NCI-H748 treated with DMSO at 0.1 percent for 48 hours (cell line): ENCODE results near the gene ABCB10.
"Not testable (repeated sequence)": the region's sequence is repeated elsewhere in the genome, so short reads cannot be mapped to it uniquely, and the experiment has no call there.

ENCODE experiments used
- DNase-seq: peaks from one replicate; lab custom pipeline; 2025; lab: John Stamatoyannopoulos, UW

The ABCB10 gene

DNA sequence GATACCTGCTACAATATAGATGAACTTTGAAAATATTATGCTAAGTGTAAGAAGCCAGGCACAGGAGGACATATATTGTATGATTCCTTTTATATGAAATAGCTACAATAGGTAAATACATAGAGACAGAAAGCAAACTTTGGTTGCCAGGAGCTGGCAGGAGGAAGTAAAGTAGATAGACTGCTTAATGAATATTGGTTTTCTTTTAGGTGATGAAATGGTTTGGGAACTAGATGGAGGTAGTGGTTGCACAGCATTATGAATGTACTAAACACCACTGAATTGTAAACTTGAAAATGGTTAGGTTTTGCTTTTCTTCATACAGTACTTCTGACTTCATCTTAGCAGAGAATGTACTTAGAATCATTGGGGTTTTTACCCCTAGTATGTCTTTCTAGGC, 21.5 kb downstream of the ABCB10 start:
- DNase-seq = no peak

DNA sequence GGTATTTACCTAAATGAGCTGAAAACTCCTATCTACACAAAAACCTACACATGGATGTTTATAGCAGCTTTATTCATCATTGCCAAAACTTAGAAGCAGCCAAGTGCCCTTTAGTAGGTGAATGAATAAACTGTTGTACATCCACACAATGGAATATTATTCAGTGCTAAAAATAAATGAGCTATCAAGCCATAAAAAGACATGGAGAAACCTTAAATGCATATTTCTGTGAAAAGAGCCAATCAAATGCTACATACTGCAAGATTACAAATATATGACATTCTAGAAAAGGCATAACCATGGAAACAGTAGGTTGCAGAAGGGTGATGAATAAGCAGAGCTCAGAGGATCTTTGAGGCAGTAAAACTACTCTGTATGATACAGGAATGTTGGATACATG, 23.3 kb downstream of the ABCB10 start:
- no peak for DNase-seq

DNA sequence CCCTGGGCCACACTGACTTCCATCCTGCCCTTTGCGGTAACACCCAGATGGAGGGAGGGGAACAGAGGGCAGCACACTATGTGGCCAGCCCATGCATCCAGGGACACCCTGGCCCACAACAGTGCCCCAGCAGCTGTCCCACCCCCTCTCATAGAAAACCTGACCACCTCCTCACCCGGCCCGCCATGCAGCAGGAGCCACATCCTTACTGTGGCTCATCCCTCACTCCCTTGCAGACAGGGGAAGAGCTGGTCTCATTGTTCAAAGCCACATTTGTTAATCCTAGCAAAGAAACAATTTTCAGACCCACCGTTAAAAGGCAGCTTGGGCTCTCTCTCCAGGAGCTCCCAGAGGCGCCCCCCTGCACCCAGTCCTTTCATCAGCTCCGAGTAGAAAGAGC, 27.2 kb downstream of the ABCB10 start:
- DNase-seq = no peak

DNA sequence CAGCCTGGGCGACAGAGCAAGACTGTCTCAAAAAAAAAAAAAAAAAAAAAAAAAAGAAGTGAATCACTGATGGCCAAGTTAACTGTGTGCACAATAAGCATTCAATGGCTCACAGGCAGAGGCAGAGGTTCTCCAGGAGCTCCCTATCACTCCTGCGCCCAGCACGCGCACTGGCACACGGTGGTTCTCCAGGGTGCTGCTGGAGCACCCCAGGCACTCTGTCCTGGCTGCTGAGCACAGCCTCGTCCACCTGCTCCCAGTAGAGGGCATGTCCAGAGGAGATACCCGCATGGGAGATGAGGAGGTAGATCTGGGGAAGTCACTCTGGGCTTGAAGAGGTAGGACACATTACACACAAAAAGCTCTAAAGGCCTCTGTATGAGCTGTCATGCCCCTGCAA, 28.9 kb downstream of the ABCB10 start:
- DNase-seq = no peak

DNA sequence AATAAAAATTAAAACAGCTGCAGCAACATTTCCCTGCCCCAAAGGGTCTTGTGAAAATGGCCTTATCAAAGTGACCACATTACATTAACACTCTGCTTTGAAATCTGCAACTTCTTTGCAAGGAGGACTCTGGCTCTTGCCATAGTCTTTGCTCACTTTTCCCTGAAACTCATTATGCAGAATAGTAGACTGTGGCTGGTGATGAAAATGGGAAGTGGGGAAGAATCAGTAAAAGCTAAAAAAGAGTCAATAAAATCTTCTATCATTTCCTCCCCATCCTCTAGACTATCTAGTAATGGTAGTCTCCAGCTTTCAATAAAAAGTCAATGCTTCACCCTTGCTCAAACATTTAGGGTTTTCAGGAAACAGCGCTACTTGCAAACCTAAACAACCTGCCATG, 31.8 kb downstream of the ABCB10 start:
- no peak for DNase-seq

DNA sequence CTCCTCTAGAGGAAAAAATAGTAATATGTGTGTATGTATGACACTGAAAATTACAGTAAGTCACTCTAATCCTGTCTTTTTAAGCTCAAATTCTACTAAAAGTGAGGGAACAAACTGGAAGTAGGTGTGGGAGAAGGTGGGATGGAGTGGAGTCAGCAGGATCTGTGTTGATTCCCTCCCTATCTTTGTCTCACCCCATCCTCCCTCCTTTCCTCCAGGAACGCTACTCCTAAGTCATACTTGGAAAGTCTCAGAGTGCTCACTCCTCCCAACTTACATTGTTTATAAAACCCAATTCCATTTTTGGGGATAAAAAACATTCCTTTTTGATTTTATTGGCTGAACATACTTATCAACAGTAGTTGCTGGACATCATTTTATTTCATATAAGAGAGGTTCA, 35.5 kb downstream of the ABCB10 start:
- DNase-seq = no peak

DNA sequence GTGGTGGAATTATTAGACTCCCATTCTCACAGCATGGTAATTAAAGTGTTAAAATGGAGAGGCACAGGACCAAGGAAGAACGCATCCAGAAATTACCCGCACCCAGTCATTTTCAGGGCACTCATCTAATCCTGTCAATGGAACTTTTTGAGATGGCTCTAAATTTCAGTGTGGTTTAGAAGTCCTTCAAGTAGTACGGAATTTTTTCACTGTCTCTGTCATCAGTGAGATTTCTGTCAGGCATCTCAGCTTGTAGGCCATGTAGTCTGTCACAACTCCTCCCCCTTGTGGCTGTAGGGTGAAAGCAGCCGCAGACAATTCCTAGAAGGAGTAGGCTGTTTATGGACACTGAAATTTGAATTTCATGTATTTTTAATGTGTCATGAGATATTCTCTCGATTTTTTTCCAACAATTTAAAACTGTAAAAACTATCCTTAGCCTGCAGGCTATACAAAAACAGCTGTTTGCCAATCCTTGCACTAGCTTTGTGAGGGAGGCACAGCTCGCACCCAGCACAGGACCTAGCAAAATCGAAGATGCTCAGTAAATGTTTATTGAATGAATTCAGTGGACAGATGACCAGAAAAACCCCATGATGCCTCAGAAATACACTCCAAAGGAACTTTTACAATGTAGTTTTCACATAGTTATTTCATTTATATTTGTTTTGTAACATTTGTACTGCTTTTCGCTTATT, 43.8 kb downstream of the ABCB10 start:
- DNase-seq = peak; percentile 35

DNA sequence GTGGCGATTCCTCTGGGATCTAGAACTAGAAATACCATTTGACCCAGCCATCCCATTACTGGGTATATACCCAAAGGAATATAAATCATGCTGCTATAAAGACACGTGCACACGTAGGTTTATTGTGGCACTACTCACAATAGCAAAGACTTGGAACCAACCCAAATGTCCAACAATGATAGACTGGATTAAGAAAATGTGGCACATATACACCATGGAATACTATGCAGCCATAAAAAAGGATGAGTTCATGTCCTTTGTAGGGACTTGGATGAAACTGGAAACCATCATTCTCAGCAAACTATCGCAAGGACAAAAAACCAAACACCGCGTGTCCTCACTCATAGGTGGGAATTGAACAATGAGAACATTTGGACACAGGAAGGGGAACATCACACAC, 46.9 kb downstream of the ABCB10 start:
- not testable (repeated sequence) for DNase-seq

DNA sequence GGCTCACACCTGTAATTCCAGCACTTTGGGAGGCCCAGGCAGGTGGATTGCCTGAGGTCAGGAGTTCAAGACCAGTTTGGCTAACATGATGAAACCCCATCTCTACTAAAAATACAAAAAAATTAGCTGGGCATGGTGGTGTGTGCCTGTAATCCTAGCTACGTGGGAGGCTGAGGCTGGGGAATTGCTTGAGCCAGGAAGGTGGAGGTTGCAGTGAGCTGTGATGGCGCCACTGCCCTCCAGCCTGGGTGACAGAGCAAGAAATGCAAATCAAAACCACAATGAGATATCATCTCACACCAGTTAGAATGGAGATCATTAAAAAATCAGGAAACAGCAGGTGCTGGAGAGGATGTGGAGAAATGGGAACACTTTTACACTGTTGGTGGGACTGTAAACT, 47.3 kb downstream of the ABCB10 start:
- not testable (repeated sequence) for DNase-seq

DNA sequence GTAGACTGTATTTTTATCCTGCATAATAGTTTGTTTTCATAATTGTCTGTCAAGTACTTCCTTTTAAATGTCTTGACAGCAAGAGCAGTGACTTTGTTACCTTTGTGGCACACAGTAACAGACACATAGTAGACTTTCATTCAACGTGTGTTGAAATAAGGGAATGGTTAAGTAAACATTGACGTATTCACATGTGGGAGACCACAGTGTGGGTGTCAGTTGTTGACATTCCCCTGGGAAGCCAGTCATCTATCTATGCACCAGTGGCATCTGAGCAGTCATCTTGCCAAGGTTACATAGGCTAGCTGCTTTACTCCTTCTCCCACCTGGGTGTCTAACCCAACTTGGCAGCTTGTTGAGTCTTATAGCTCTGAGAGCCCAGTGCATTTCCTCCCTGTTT, 48.9 kb downstream of the ABCB10 start:
- DNase-seq = no peak

DNA sequence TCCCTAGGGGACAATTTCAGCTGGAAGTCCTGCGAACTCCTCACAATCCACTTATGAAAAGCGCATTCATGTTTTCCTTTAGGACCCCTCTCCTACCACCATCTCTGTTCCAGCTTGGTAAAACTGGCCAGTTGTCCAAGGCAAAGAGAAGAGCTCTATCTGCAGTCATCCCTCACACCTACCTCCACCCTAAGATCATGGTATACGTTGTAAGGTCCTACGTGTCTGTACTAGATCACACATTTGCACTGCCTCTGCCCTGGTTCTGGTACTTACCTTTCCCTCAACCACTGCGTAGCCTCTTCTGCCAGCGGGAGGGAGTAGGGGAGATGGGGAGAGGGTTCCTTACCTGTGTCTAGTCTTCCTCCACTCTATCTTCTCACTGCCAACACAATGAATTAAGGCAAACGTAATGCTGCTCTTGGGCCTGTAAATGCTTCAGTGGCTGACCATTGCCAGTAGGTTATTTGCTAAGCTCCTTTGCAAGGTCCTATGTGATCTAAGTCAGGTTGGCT, 49.6 kb downstream of the ABCB10 start:
- no peak for DNase-seq

DNA sequence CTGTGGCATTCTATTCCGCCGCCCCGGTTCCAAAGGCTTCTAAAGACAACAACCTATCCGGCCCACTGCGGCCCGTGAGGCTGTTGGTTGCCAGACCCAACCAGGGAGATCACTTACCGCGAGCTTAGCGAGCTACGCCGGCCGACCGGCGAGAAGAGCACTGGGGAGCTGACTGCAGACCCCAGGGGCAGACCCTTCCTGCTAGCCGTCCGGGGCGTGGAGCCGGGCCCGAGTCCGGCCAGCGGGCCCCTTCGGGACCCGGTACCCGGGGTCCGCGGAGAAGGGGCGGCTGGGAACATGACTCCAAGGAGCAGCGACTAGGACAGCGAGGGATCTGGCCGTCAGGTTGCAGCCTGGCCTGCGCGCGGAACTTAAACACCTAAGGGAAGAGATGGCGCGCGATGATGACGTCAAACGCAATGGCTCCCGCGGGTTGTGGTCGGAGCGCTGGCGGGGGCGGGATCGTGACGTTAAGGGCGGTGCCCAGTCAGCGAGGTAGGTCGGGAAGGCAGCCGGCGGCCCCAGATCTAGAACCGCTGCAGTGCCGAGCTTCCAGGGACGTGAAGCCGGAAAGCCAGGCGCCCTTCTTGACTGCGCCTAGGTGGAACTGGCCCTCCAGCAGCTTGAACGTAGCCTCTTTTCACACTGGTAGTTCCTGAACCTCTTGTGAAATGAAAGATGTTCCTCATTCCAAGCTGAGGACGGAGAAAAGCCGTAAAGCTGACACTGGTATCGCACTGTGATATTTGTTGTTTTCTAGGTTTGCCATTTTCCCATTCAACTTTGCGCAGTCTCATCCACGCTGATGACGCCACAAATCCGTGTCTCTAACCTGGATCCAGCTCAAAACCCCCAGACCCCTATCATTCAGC, 50.3 kb downstream of the ABCB10 start, which contains the start of gene NUP133:
TSS of gene NUP133 (minus strand) at position 391 of the 872 bp plus-strand sequence. CDS start at position 299, 92 bp downstream.
- peak; percentile 87 for DNase-seq

DNA sequence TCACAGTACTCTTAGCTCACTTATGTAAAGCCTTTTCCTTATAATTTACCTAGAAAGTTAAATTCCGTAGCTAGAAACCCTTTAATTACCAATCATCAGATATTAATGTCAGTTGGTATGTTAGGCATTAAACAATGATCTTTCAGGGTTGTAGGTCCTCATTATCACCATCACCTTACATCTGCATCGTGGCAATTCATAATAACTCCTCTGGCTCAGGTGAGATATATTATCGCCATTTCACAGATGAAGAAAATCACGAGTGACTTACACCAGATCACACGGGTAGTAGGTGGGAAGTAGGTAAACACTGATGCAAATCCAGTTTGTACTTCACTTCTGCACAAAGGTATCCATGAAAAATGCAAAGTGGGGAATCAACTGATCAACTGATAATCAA, 51.0 kb downstream of the ABCB10 start:
- DNase-seq = no peak

DNA sequence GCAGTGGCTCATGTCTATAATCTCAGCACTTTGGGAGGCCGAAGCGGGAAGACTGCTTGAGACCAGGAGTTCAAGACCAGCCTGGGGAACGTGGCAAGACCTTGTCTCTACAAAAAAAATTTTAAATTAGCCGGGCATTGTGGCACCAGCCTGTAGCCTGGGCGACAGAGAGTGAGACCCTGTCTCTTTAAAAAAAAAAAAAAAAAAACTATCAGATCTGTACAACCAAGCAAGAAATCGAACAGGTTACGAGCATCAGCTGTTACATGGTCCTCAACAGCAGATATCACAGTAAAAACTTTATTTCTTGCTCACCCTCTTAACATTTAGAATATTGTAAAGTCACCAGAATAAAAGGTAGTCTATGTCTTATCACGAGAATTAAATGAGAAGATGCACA, 51.9 kb downstream of the ABCB10 start:
- DNase-seq = no peak

DNA sequence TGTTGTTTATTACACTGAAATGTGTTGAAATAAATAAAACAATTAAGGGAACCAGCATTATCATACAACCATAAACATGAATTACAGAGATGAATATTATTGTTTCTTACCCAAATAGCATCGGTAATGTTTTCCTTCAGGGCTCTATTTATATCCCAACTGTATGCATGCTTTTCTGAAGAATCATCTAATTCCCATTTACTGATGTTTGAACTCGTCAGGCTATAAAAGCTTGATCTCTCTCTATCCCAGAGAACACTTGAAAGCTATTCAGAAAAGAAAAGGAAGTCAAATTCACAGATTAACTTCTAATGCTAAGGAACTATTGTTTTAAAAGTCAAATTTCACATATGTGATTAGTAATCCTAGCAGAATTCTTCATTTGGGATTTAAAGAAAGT, 62.7 kb downstream of the ABCB10 start:
- DNase-seq = no peak

DNA sequence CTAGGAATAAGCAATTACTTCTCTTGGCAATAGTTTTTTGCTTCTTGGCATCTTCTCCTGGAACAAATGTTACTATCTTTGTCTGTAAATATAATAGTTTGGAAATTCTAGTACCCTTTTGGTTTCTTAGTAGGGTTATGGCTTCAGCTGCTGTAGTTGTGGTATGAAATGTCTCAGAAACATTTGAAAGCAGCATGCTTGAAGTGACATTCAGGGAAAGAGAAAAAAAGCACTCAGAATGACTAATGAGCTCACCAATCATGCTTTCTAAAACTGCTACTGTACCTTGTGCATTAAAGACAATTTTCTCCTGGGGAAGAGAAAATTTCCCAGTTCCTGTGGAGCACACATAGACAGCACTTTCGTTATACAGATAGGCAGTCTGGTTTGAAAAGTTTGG, 71.3 kb downstream of the ABCB10 start:
- DNase-seq = no peak

DNA sequence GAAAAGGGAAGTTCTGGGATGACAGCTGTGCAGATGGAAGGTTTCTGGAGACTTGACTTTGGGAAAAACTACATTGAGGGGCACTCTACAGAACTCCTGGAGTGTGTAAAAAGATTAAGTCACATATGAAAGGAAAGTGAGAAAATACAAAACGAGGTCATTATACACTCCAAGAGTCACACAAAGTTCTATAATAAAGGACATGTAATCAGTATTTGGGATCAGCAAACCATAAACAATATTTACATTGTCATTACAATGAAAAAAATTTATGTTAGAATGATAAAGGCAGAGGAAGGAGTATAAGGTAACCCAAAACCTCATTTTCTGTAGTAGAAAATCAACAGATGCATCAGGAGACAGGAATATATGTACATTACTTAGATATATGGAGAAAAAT, 73.2 kb downstream of the ABCB10 start:
- DNase-seq = no peak

DNA sequence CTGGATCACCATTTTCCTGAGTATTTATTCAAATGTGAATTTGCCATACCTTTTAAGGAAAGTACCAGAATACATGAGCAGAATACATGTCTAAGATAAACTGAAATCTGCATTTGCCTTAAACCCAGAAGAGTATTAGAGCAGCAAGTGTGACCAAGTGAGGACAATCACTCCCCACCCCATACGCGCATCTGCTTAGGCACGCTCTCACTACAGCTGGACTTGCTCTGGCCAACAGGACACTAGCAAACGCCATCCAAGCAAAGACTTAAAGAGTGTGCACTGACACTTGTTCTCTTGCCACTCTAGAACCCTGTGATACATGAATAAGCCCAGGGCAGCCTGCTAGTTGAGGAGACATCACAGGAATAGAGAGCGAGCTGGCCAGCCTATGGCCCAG, 76.0 kb downstream of the ABCB10 start:
- DNase-seq = no peak

DNA sequence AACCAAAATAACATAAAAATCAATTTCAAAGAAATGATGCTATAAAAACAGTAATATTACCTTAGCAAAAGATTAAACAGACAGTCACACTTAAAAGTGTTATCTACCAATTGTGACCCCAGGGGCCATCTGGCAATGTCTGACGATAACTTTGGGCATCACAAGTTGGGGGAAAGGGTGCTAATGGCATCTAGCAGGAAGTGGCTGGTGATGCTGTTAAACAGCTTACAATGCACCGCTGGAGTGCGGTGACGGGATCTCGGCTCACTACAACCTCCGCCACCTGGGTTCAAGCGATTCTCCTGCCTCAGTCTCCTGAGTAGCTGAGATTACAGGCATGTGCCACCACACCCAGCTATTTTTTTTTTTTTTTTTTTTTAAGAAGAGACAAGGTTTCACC, 78.0 kb downstream of the ABCB10 start:
- DNase-seq = no peak

DNA sequence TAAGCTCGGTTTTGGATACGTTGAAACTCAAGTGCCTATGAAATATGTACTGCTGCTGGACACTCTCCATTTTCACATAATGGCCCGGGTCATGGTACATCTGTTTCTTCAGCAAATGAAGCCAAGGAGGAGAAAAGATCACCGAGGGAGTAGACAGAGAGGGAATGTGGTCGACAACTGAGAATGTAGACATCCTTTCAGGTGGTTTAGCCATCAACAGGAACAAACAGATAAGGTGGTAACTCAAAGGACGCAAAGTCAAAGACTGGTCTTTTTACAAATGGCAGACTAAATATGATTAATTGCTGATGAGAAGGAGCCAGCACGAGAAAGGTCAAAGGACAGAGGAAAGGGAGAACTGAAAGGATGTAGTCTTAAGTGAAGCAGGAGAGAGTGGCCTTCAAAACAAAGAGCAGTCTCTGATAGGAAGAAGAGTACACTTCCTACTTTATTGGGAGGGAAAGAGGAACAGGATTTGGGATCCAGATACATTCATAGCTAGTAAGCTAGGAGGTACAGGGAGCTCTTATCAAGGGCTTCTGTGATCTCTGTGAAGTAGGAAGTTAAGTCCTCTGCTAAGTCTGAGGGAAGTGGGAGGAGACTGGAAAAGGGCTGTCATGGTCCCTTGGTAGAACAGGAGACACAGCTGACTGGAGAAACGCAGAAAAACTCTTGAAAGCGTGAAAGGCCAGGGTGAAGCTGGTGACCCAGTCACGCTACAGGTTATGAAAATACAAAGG, 78.7 kb downstream of the ABCB10 start:
- no peak for DNase-seq

DNA sequence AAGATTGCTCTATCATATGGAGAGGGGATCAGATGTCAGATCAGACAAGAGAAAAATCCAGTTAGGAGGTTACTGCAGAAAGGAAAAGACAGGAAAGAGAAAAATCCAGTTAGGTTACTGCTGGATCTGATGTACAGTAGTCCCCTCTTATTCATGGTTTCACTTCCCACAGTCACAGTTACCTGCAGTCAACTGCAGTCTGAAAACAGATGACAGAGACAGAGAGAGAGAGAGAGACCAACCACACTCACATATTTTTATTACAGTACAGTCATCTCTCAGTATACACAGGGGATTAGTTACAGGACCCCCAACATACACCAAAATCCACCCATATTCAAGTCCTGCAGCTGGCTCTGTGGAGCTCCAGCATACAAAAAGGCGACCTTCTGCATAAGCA, 79.7 kb downstream of the ABCB10 start:
- no peak for DNase-seq

DNA sequence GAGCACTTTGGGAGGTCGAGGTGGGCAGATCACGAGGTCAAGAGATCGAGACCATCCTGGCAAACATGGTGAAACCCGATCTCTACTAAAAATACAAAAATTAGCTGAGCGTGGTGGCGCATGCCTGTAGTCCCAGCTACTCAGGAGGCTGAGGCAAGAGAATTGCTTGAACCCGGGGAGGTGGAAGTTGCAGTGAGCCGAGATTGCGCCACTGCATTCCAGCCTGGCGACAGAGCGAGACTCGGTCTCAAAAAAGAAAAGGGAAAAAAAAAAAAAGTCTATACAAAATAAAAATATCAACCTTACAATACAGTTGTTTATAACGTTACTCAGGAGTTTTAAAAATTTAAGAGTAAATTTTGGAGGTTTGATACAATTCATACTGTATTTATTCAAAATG, 82.6 kb downstream of the ABCB10 start:
- DNase-seq = not testable (repeated sequence)

DNA sequence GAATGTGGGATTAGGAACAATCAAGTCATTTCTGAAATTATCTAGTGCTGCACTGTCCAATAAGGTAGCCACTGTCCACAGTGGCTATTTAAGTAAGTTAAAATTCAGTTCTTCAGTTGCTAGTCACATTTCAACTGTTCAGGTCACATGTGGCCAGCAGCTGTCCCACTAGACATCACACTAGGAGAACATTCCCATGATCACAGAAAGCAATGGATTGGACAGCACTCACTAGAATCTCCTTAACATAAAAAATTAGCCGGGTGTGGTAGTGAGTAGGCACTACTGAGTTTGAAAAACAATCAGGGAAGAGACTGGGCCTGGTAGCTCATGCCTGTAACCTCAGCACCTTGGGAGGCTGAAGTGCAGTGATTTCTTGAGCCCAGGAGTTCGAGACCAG, 84.0 kb downstream of the ABCB10 start:
- no peak for DNase-seq
